Suprapubic skin (tissue), 4 donors: ENCODE measurements around the gene BAZ2B.

Source experiments
- POLR2A ChIP-seq, 2 donors: fragments of 450-650 bp; IDR thresholded peaks; one replicate each; pipeline ENCODE4 v1.6.1; 2017; ENCODE audit warnings: antibody characterized with exemption in 2 of 2, mild to moderate bottlenecking in 2 of 2, moderate library complexity in 2 of 2
- POLR2AphosphoS5 ChIP-seq, 3 donors: sonication (generic); formaldehyde crosslinking; IDR thresholded peaks; one replicate each; pipeline ENCODE4 v1.6.1; 2017; ENCODE audit warnings: antibody characterized with exemption in 3 of 3

- TF ChIP-seq POLR2A (IDR thresholded peaks at IDR 0.05) (no peak), POLR2AphosphoS5 (IDR thresholded peaks at IDR 0.05) (no peak)
These were observed 70.3 kb downstream of the BAZ2B start for GRCh38 chr2:159546039-159546438.
